HepG2 (cell line): Measurements from ENCODE around the gene ZPR1. TPM values are rescaled to one million over a fixed set of nuclear protein-coding genes. Genes with fewer than 3 reads are reported as not detected.

Experiments
- AKNA ChIP-seq: sonication (generic); formaldehyde crosslinking; IDR thresholded peaks from 2 replicates; pipeline ENCODE4 v1.4.0; 2020; ENCODE audit warnings: missing genetic modification reagents, borderline replicate concordance
- DR1 ChIP-seq: sonication (generic); formaldehyde crosslinking; IDR thresholded peaks from 2 replicates; pipeline ENCODE4 v1.8.0; 2021; ENCODE audit warnings: mild to moderate bottlenecking, missing genetic modification reagents, inconsistent platforms
- FOSL2 ChIP-seq: sonication (generic); formaldehyde crosslinking; IDR thresholded peaks from 2 replicates; pipeline ENCODE4 v1.4.0; 2020; ENCODE audit warnings: missing genetic modification reagents
- HMGXB3 ChIP-seq: sonication (generic); formaldehyde crosslinking; IDR thresholded peaks from 2 replicates; pipeline ENCODE4 v1.4.0; 2020; ENCODE audit warnings: missing genetic modification reagents, borderline replicate concordance
- NFE2L1 ChIP-seq: sonication (generic); formaldehyde crosslinking; IDR thresholded peaks from 2 replicates; pipeline ENCODE4 v1.4.0; 2020; ENCODE audit warnings: missing genetic modification reagents, mild to moderate bottlenecking, borderline replicate concordance
- PHF20 ChIP-seq: sonication (generic); formaldehyde crosslinking; IDR thresholded peaks from 2 replicates; pipeline ENCODE4 v1.5.0; 2020; ENCODE audit warnings: mild to moderate bottlenecking, missing genetic modification reagents
- PITX1 ChIP-seq: sonication (generic); formaldehyde crosslinking; IDR thresholded peaks from 2 replicates; pipeline ENCODE4 v1.5.1; 2020; ENCODE audit warnings: mild to moderate bottlenecking, missing genetic modification reagents
- RNF219 ChIP-seq: sonication (generic); formaldehyde crosslinking; IDR thresholded peaks from 2 replicates; pipeline ENCODE4 v1.5.0; 2020; ENCODE audit warnings: mild to moderate bottlenecking, missing genetic modification reagents
- SNAPC5 ChIP-seq: sonication (generic); formaldehyde crosslinking; IDR thresholded peaks from 2 replicates; pipeline ENCODE4 v1.8.1; 2023; ENCODE audit warnings: mild to moderate bottlenecking, missing genetic modification reagents, borderline replicate concordance
- ZEB1 ChIP-seq: IDR thresholded peaks from 2 replicates; pipeline ENCODE4 v1.6.1; 2012; ENCODE audit warnings: mild to moderate bottlenecking, low read depth, inconsistent platforms; ENCODE audit not compliant: insufficient replicate concordance
- ZNF101 ChIP-seq: sonication (generic); formaldehyde crosslinking; IDR thresholded peaks from 2 replicates; pipeline ENCODE4 v1.4.0; 2020; ENCODE audit warnings: mild to moderate bottlenecking, low read depth, missing genetic modification reagents, borderline replicate concordance
- ZNF737 ChIP-seq: sonication (generic); formaldehyde crosslinking; IDR thresholded peaks from 2 replicates; pipeline ENCODE4 v1.5.0; 2020; ENCODE audit warnings: missing genetic modification reagents, mild to moderate bottlenecking, borderline replicate concordance
- polyA plus RNA-seq, 8 experiments: library from polyadenylated mRNA; depleted of rRNA in 3 of 8; stranded (reverse) in 7 of 8; unstranded in 1 of 8; fragments of >200 nt; fragmentation: Illumina TruSeq in 4 of 8; extraction: Trizol in 4 of 8; gene quantifications; 2 replicates each; pipeline versions ENCODE4 v1.2.1 to v1.2.3, GENCODE V29; 2011 to 2016; ENCODE audit warnings: low read depth in 4 of 8, missing spikeins in 1 of 8, mixed read lengths in 1 of 8; ENCODE audit not compliant: insufficient read depth in 1 of 8
- total RNA-seq, 5 experiments: library from RNA; depleted of rRNA; stranded (reverse); fragments of >200 nt; fragmentation: Illumina TruSeq; extraction: Trizol; gene quantifications; 2 replicates each; pipeline ENCODE4 v1.2.3, GENCODE V29; 2016; ENCODE audit warnings: low read depth in 1 of 5
- TF ChIP-seq, protein P1 (sequence below): sonication (generic); formaldehyde crosslinking; IDR thresholded peaks from 2 replicates; pipeline ENCODE4 v1.5.1; 2020; ENCODE audit warnings: mild to moderate bottlenecking, moderate library complexity, missing genetic modification reagents

Gene ZPR1
- total and polyA plus RNA-seq, 2 of the 13 experiments (the other 11 are each of a cell fraction or from before 2014, with no cell fraction given): 40.0 to 79.3 TPM

GRCh38 chr11:116808262-116809175 lies 20.7 kb upstream of the ZPR1 start (continued):
- no peak for TF ChIP-seq AKNA (CRISPR knock-in tag)
- no peak for TF ChIP-seq ZNF101
- TF ChIP-seq DR1 (CRISPR knock-in tag): no peak
- TF ChIP-seq HMGXB3 (CRISPR knock-in tag): peak; percentile 63; the same call in 1 of the 2 replicates
- 0 out of 2 replicates have a peak, but pooled peaks have one; percentile 66 for TF ChIP-seq SNAPC5 (CRISPR knock-in tag)
- TF ChIP-seq RNF219 (CRISPR knock-in tag): peak; percentile 90; the same call in 1 of the 2 replicates
- TF ChIP-seq, protein P1, sequence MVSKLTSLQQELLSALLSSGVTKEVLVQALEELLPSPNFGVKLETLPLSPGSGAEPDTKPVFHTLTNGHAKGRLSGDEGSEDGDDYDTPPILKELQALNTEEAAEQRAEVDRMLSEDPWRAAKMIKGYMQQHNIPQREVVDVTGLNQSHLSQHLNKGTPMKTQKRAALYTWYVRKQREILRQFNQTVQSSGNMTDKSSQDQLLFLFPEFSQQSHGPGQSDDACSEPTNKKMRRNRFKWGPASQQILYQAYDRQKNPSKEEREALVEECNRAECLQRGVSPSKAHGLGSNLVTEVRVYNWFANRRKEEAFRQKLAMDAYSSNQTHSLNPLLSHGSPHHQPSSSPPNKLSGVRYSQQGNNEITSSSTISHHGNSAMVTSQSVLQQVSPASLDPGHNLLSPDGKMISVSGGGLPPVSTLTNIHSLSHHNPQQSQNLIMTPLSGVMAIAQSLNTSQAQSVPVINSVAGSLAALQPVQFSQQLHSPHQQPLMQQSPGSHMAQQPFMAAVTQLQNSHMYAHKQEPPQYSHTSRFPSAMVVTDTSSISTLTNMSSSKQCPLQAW (CRISPR knock-in tag): no peak
- peak; percentile 93 for TF ChIP-seq PITX1 (CRISPR knock-in tag)
- peak; percentile 91 for TF ChIP-seq ZEB1
- no peak for TF ChIP-seq PHF20 (CRISPR knock-in tag)
- TF ChIP-seq FOSL2 (CRISPR knock-in tag): peak; percentile 80
- TF ChIP-seq ZNF737 (CRISPR knock-in tag): 0 out of 2 replicates have a peak, but pooled peaks have one; percentile 35
- no peak for TF ChIP-seq NFE2L1
